ENCODE results near the gene USP49. TPM values are rescaled to one million over a fixed set of nuclear protein-coding genes. Genes with fewer than 3 reads are reported as not detected.

The USP49 gene
- total RNA-seq, 2 experiments from 2014 or later = 9.0 to 17.8 TPM

DNA sequence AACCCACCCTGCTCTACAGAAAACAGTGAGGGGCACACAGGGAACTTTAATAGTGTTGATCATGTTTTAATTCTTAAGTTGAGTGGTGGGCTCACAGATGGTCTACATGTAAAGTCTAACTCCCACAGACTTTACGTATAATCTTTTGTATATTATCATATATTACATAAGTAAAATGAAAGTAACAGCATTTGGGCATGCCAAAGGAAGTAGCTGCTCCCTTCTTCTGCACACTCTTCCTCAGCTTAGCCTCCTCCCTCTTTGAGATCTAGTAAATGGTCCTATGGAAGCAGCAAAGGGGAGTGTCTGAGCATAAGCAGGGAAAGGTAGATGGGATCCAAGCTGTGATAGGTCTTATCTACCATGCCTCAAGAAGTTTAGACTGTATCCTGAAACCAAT, 14.6 kb upstream of the USP49 start:
- H4K20me1 ChIP-seq (ENCODE audit: insufficient read depth, low read length) = no peaks in the 10 kb centered on the region
- H3K4me2 ChIP-seq (ENCODE audit: low read length) = no peak overlapping the region
- no peaks in the 10 kb centered on the region for H3K4me1 ChIP-seq (ENCODE audit: insufficient read depth, low read length, poor library complexity, severe bottlenecking)
- intact Hi-C loops (cut with micrococcal nuclease; ENCODE audit: unreplicated experiment) = no loop called here
- no peak overlapping the region for H3K4me3 ChIP-seq (ENCODE audit: low read depth, low read length, poor library complexity, severe bottlenecking)
- H3K36me3 ChIP-seq (ENCODE audit: insufficient read depth, low read length) = peaks cover 94% of the 10 kb centered on the region
- H3K9me3 ChIP-seq (ENCODE audit: low read length) = no peaks in the 10 kb centered on the region
- ChIA-PET CTCF (ENCODE audit: unreplicated experiment) (no interaction called here), POLR2A (interaction anchor here (1.1 kb wide), 1 partner anchor 141 kb away, joined by 3 read pairs; the partner anchor contains the start of gene TAF8)
- no TSS peak for BruUV-seq (replicated peaks)
- DNase-seq (ENCODE audit: low spot score) = no peak
- no peaks in the 10 kb centered on the region for H3K9me2 ChIP-seq (ENCODE audit: insufficient read depth, low read length)
- no peaks in the 10 kb centered on the region for H3K79me2 ChIP-seq (ENCODE audit: insufficient read depth, low read depth, low read length)
- H2AFZ ChIP-seq (ENCODE audit: low read length) = no peak overlapping the region
- TF ChIP-seq, protein P1, sequence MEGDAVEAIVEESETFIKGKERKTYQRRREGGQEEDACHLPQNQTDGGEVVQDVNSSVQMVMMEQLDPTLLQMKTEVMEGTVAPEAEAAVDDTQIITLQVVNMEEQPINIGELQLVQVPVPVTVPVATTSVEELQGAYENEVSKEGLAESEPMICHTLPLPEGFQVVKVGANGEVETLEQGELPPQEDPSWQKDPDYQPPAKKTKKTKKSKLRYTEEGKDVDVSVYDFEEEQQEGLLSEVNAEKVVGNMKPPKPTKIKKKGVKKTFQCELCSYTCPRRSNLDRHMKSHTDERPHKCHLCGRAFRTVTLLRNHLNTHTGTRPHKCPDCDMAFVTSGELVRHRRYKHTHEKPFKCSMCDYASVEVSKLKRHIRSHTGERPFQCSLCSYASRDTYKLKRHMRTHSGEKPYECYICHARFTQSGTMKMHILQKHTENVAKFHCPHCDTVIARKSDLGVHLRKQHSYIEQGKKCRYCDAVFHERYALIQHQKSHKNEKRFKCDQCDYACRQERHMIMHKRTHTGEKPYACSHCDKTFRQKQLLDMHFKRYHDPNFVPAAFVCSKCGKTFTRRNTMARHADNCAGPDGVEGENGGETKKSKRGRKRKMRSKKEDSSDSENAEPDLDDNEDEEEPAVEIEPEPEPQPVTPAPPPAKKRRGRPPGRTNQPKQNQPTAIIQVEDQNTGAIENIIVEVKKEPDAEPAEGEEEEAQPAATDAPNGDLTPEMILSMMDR (conservative IDR thresholded peaks at IDR 0.05; ENCODE audit: low read length) = no peak
- no peak for TF ChIP-seq EZH2phosphoT487 (IDR thresholded peaks at IDR 0.05; ENCODE audit: borderline replicate concordance, low read depth, low read length)
- no peak overlapping the region for H3K27ac ChIP-seq (ENCODE audit: low read depth, low read length, poor library complexity, severe bottlenecking)

DNA sequence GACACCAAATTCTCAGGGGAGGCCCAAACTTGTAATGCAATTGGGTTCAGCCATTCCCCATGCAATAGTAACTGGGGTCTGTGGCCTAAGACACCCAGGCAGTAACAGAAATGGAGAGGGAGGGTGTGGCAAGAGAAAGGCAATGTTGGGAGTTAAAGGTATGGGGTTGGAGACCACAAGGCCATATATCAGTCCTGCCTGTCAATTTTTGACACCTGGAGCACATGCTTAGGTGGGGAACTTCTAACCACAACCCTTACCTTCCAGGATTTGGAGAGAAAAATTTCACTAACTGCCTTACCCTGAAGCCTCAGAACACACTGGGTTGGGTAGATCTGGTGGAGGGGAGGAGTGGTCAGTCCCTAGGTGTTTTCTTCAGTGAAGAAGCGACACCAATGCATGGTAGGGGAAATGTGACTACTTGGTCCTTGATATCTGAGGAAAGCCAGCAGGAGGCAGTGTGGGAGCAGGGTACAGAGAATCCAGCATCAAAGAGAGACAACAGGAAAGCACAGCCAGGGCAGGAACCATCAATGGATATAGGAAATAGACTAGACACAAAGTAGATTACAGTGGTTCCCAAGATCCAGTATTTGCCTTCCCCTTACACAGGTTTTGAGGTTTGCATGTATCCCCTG, 6.8 kb upstream of the USP49 start:
- Histone ChIP-seq H3K27ac (ENCODE audit: low read depth, low read length, poor library complexity, severe bottlenecking) (no peak overlapping the region), H4K20me1 (ENCODE audit: insufficient read depth, low read length) (no peaks in the 10 kb centered on the region), H3K9me2 (ENCODE audit: insufficient read depth, low read length) (no peaks in the 10 kb centered on the region), H3K9me3 (ENCODE audit: low read length) (no peaks in the 10 kb centered on the region), H3K4me2 (ENCODE audit: low read length) (no peak overlapping the region), H3K4me1 (ENCODE audit: insufficient read depth, low read length, poor library complexity, severe bottlenecking) (no peaks in the 10 kb centered on the region), H3K79me2 (ENCODE audit: insufficient read depth, low read depth, low read length) (no peaks in the 10 kb centered on the region), H3K4me3 (ENCODE audit: low read depth, low read length, poor library complexity, severe bottlenecking) (no peak overlapping the region), H2AFZ (ENCODE audit: low read length) (no peak overlapping the region), H3K36me3 (ENCODE audit: insufficient read depth, low read length) (peaks cover 67% of the 10 kb centered on the region)
- POLR2A ChIA-PET = no interaction called here
- DNase-seq (ENCODE audit: low spot score) = peak; percentile 27
- no peak for TF ChIP-seq EZH2phosphoT487 (IDR thresholded peaks at IDR 0.05; ENCODE audit: borderline replicate concordance, low read depth, low read length)
- TF ChIP-seq, protein P1 (conservative IDR thresholded peaks at IDR 0.05; ENCODE audit: low read length) = peak; percentile 63
- no TSS peak for BruUV-seq (replicated peaks)
- intact Hi-C loops (cut with micrococcal nuclease; ENCODE audit: unreplicated experiment) = loop anchor here (1.0 kb wide), 1 partner anchor 142 kb away; no protein-coding TSS in a partner anchor
- CTCF ChIA-PET (ENCODE audit: unreplicated experiment) = no interaction called here

DNA sequence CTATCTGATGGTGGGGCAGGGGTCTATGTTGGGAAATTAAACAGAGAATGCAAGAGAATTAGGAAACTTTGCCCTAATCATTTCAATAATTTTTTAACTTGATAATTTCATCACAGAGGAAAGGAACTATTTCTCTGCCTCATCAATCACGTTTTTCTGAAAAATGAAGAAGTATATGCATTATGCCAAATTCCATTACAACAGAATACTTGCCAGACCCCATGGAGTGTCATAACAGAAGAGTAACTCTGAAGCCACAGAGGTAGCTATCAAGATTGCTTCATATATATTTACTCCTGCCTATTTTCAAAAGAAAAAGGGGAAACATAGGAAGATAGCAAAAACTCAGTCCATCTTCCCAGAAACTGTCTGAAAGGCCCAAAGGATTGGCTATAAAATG, 5.7 kb upstream of the USP49 start:
- ChIA-PET CTCF (ENCODE audit: unreplicated experiment) (no interaction called here), POLR2A (no interaction called here)
- no peak overlapping the region for H3K4me3 ChIP-seq (ENCODE audit: low read depth, low read length, poor library complexity, severe bottlenecking)
- no peaks in the 10 kb centered on the region for H3K79me2 ChIP-seq (ENCODE audit: insufficient read depth, low read depth, low read length)
- H3K27ac ChIP-seq (ENCODE audit: low read depth, low read length, poor library complexity, severe bottlenecking) = no peak overlapping the region
- H3K4me1 ChIP-seq (ENCODE audit: insufficient read depth, low read length, poor library complexity, severe bottlenecking) = peaks cover 8% of the 10 kb centered on the region
- no peaks in the 10 kb centered on the region for H3K9me2 ChIP-seq (ENCODE audit: insufficient read depth, low read length)
- TF ChIP-seq EZH2phosphoT487 (IDR thresholded peaks at IDR 0.05; ENCODE audit: borderline replicate concordance, low read depth, low read length) = no peak
- TF ChIP-seq, protein P1 (conservative IDR thresholded peaks at IDR 0.05; ENCODE audit: low read length) = no peak
- DNase-seq (ENCODE audit: low spot score) = no peak
- H2AFZ ChIP-seq (ENCODE audit: low read length) = no peak overlapping the region
- BruUV-seq (replicated peaks) = no TSS peak
- H3K9me3 ChIP-seq (ENCODE audit: low read length) = no peaks in the 10 kb centered on the region
- intact Hi-C loops (cut with micrococcal nuclease; ENCODE audit: unreplicated experiment) = no loop called here
- H3K36me3 ChIP-seq (ENCODE audit: insufficient read depth, low read length) = peaks cover 55% of the 10 kb centered on the region
- no peaks in the 10 kb centered on the region for H4K20me1 ChIP-seq (ENCODE audit: insufficient read depth, low read length)
- no peak overlapping the region for H3K4me2 ChIP-seq (ENCODE audit: low read length)

Data from OCI-LY7 (cell line).